ENCODE data around the gene PARVG. TPM values are rescaled to one million over a fixed set of nuclear protein-coding genes. Genes with fewer than 3 reads are reported as not detected.
A peak's percentile ranks its signal among the peaks of the same experiment; 100 is the strongest.

Gene PARVG
- total RNA-seq, 1 experiment from 2014 or later, result 1.3 TPM

- H3K23ac ChIP-seq (ENCODE audit: insufficient read length, low read depth, low read length), result no peak overlapping the region
- H2BK15ac ChIP-seq (ENCODE audit: low read depth, low read length), result no peak overlapping the region
- H2AK5ac ChIP-seq (ENCODE audit: insufficient read length, low read length), result no peak overlapping the region
- H3K23me2 ChIP-seq (ENCODE audit: insufficient read length, low read depth, low read length, poor library complexity, severe bottlenecking), result no peaks in the 10 kb centered on the region
- no peak overlapping the region for H4K91ac ChIP-seq (ENCODE audit: insufficient read length, low read depth, low read length)
- Mint-ChIP-seq H3K36me3 (ENCODE audit: insufficient read depth in 1 of 3, low read depth in 3 of 3) (no peaks in the 10 kb centered on the region), H3K27ac (no peak overlapping the region), H3K4me1 (peaks cover 14 to 23% of the 10 kb centered on the region in 2 experiments), H3K4me3 (no peak overlapping the region), H3K27me3 (ENCODE audit: low read depth) (peaks cover 2% of the 10 kb centered on the region; the same call in 1 of the 2 replicates), H3K9me3 (no peaks in the 10 kb centered on the region)
- no peak overlapping the region for H4K5ac ChIP-seq (ENCODE audit: insufficient read length, low read depth, low read length)
- H4K8ac ChIP-seq (replicated peaks; ENCODE audit: insufficient read length, low read depth, low read length), result no peak overlapping the region
- no peaks in the 10 kb centered on the region for H3K79me2 ChIP-seq (ENCODE audit: insufficient read depth, low read length)
- H2BK20ac ChIP-seq (ENCODE audit: low read depth, low read length, poor library complexity, severe bottlenecking), result no peak overlapping the region
- H3K4me2 ChIP-seq (ENCODE audit: insufficient read depth, insufficient read length, low read length), result no peak overlapping the region
- peak overlapping the region; percentile 19; the same call in 1 of the 2 replicates for H3K14ac ChIP-seq (ENCODE audit: insufficient read depth, low read length)
- no peak overlapping the region for H2BK12ac ChIP-seq (ENCODE audit: insufficient read length, low read depth, low read length)
- no peak overlapping the region for H2AFZ ChIP-seq (ENCODE audit: low read length)
- no peak overlapping the region for H3K9ac ChIP-seq (ENCODE audit: extremely low read depth, insufficient read length, low read length)
- H3T11ph ChIP-seq (ENCODE audit: low read length), result no peak overlapping the region
- TF ChIP-seq, protein P1, sequence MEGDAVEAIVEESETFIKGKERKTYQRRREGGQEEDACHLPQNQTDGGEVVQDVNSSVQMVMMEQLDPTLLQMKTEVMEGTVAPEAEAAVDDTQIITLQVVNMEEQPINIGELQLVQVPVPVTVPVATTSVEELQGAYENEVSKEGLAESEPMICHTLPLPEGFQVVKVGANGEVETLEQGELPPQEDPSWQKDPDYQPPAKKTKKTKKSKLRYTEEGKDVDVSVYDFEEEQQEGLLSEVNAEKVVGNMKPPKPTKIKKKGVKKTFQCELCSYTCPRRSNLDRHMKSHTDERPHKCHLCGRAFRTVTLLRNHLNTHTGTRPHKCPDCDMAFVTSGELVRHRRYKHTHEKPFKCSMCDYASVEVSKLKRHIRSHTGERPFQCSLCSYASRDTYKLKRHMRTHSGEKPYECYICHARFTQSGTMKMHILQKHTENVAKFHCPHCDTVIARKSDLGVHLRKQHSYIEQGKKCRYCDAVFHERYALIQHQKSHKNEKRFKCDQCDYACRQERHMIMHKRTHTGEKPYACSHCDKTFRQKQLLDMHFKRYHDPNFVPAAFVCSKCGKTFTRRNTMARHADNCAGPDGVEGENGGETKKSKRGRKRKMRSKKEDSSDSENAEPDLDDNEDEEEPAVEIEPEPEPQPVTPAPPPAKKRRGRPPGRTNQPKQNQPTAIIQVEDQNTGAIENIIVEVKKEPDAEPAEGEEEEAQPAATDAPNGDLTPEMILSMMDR (conservative IDR thresholded peaks at IDR 0.05), result peak; percentile 17; the same call in 2 of the 3 replicates
- DNase-seq, result no peak
- no peak overlapping the region for H3K56ac ChIP-seq (ENCODE audit: insufficient read length, low read depth, low read length)
- no peaks in the 10 kb centered on the region for H3K9me3 ChIP-seq (ENCODE audit: control insufficient read depth, low read depth, low read length)
- H3K79me1 ChIP-seq (ENCODE audit: insufficient read depth, low read depth, low read length, poor library complexity, severe bottlenecking), result no peaks in the 10 kb centered on the region
- no peak overlapping the region for H2BK5ac ChIP-seq (ENCODE audit: insufficient read length, low read length)
- H3K27ac ChIP-seq (ENCODE audit: insufficient read length, low read depth, low read length), result no peak overlapping the region
- no peak overlapping the region for H3K4ac ChIP-seq (ENCODE audit: low read depth, low read length)
- WGBS (ENCODE audit: extremely low coverage, insufficient read length, low lambda C conversion rate), result no CpG with 5 or more reads among the region's 17 CpGs
- H2BK120ac ChIP-seq (ENCODE audit: low read depth, low read length, poor library complexity, severe bottlenecking), result no peak overlapping the region
- no peaks in the 10 kb centered on the region for H4K20me1 ChIP-seq (ENCODE audit: control insufficient read depth, insufficient read depth, insufficient read length)
- no peaks in the 10 kb centered on the region for H3K4me1 ChIP-seq (ENCODE audit: insufficient read depth, low read length)
- H3K27me3 ChIP-seq (ENCODE audit: insufficient read depth, low read length), result no peaks in the 10 kb centered on the region
- no peak overlapping the region for H3K18ac ChIP-seq (ENCODE audit: insufficient read length, low read depth, low read length)
Measured at GRCh38 chr22:44181912-44182587, 1.3 kb downstream of the PARVG start.

Data from H9 (cell line).